Epithelial cell of esophagus (primary cell): ENCODE data around the gene OR2B6.
A peak's percentile ranks its signal among the peaks of the same experiment; 100 is the strongest.
"Not testable (repeated sequence)": the region's sequence is repeated elsewhere in the genome, so short reads cannot be mapped to it uniquely, and the experiment has no call there.

Experiments used
- DNase-seq: peaks from one replicate; pipeline ENCODE4 v3.0.0; 2010; ENCODE audit warnings: low read depth
- H3K4me3 ChIP-seq: 2 replicates; pipeline ENCODE4 v1.5.1; 2011; ENCODE audit warnings: mild to moderate bottlenecking, low read length, control low read depth
- CTCF ChIP-seq: IDR thresholded peaks from 2 replicates; pipeline ENCODE4 v1.5.1; 2011; ENCODE audit warnings: low read depth, mild to moderate bottlenecking, low read length, control low read depth, inconsistent platforms; ENCODE audit not compliant: insufficient read depth; ENCODE audit errors: missing control alignments

OR2B6 gene

GRCh38 chr6:27940766-27941165 is 16.3 kb upstream of the OR2B6 start:
- no peak overlapping the region for H3K4me3 ChIP-seq
- peak; percentile 9 for DNase-seq
- TF ChIP-seq CTCF: no peak

GRCh38 chr6:27943072-27943471 is 14.0 kb upstream of the OR2B6 start:
- not testable (repeated sequence) for H3K4me3 ChIP-seq

GRCh38 chr6:27948237-27948636 is 8.8 kb upstream of the OR2B6 start:
- no peak for TF ChIP-seq CTCF
- DNase-seq: no peak
- H3K4me3 ChIP-seq: no peak overlapping the region

More at GRCh38 chr6:27943072-27943471, 14.0 kb upstream of the OR2B6 start:
- not testable (repeated sequence) for DNase-seq

GRCh38 chr6:27951040-27951439 is 6.0 kb upstream of the OR2B6 start:
- DNase-seq: no peak
- TF ChIP-seq CTCF: no peak

GRCh38 chr6:27957516-27957915 is 475 bp downstream of the OR2B6 start:
- no peak for DNase-seq
- TF ChIP-seq CTCF: no peak
- H3K4me3 ChIP-seq: no peak overlapping the region

More at GRCh38 chr6:27951040-27951439, 6.0 kb upstream of the OR2B6 start:
- no peak overlapping the region for H3K4me3 ChIP-seq

GRCh38 chr6:27962506-27962905 is 5.5 kb downstream of the OR2B6 start:
- H3K4me3 ChIP-seq: no peak overlapping the region
- no peak for TF ChIP-seq CTCF
- peak; percentile 46 for DNase-seq

GRCh38 chr6:27966044-27966443 is 9.0 kb downstream of the OR2B6 start:
- no peak for DNase-seq
- no peak overlapping the region for H3K4me3 ChIP-seq
- TF ChIP-seq CTCF: no peak
